Measurements from ENCODE around the gene SCAI.

- TF ChIP-seq, protein P1, sequence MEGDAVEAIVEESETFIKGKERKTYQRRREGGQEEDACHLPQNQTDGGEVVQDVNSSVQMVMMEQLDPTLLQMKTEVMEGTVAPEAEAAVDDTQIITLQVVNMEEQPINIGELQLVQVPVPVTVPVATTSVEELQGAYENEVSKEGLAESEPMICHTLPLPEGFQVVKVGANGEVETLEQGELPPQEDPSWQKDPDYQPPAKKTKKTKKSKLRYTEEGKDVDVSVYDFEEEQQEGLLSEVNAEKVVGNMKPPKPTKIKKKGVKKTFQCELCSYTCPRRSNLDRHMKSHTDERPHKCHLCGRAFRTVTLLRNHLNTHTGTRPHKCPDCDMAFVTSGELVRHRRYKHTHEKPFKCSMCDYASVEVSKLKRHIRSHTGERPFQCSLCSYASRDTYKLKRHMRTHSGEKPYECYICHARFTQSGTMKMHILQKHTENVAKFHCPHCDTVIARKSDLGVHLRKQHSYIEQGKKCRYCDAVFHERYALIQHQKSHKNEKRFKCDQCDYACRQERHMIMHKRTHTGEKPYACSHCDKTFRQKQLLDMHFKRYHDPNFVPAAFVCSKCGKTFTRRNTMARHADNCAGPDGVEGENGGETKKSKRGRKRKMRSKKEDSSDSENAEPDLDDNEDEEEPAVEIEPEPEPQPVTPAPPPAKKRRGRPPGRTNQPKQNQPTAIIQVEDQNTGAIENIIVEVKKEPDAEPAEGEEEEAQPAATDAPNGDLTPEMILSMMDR (IDR thresholded peaks at IDR 0.05), result no peak
- no peak for TF ChIP-seq ZFX (IDR thresholded peaks at IDR 0.05; ENCODE audit: borderline replicate concordance)
These were observed 560 bp downstream of the SCAI start for GRCh38 chr9:125142560-125143376.

Data from 22Rv1 (cell line).